Iris pigment epithelial cell (primary cell): Measurements from ENCODE around the gene QPCT.
"Not testable (repeated sequence)": the region's sequence is repeated elsewhere in the genome, so short reads cannot be mapped to it uniquely, and the experiment has no call there.

Experiments
- DNase-seq: peaks from one replicate; pipeline ENCODE4 v3.0.0-alpha.2; 2011; ENCODE audit warnings: low read depth

QPCT gene

DNA sequence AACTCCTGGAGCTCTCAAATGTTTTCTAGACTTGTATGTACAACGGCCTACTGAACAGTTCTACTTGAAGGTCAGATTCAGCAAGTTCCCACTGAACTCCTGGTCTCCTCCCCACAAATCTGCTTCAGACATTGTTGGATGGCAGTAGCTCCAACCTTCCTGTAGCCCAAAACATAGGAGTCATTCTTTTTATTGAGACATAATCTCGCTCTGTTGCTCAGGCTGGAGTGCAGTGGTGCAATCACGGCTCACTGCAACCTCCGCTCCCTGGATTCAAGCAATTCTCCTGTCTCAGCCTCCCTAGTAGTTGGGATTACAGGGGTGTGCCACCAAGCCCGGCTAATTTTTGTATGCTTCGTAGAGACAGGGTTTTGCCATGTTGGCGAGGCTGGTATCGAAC, 47.3 kb downstream of the QPCT start:
- DNase-seq: no peak

DNA sequence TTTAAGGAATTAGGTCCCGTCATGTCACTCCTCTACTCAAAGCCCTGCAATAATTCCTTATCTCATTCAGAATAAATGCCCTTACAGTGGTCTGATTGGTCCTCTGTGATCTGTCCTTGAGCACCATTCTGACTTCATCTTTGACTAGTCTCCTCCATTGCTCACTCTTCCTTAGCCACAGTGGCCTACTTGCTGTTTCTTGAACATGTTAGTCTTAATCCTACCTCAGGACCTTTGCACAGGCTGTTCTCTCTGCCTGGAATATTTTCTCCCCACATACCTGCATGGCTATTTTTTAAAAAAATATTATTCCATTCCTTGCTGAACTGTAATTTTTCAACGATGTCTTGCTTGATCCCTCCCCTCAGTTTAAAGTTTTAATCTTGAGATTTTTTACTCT, 48.0 kb downstream of the QPCT start:
- DNase-seq: no peak

DNA sequence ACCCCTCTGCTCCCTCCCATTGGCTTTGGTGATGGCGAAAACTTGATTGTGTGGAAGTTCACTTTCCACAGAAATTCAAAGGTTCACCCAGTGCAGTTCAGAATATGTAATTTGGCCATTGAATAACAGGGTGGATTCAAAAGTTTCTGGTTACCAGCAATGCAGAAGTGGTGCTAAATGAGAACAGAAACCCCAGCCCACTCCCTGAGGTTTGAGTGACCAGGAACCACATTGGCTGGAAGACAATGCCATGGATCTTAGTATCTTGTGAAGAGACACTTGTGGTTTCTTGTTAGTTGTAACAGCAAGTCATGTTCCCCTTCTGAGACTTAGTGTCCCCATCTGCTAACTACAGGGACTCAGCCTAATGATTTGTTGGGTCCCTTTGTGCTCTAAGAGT, 49.8 kb downstream of the QPCT start:
- no peak for DNase-seq

DNA sequence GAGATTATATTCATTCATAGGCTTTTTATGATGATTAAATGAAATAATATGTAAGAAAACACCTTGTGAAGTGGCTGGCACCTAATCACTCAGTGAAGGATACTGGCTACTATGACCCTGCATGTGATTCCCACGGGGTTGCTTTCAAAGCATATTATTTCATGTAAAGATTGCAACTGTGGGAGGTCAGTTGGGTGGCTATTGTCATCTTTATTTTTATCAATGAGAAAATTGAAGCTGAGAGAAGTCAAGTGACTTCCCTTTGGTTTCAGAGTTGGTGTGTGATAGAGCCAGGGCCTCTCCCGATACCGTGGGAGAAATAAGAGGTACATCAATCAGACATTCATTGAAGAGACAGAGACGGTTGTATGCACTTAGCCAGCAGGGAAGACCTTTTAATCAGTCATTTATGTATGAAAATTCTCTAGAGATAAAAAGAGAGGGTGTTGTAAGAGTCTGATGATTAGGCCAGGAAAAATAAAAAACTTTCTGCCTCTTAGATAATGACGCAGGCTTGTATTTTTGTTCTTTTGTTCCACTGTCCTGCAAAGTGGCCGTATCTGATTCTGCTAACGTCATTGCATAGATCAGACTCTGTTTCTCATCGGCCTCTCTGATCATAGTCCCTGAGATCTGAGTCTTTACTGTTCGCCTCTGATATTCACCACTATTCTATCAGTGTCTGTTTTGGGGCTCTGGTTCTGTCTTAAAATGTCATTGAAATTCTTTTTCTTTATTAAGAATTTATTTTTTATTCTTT, 50.5 kb downstream of the QPCT start:
- DNase-seq: no peak

DNA sequence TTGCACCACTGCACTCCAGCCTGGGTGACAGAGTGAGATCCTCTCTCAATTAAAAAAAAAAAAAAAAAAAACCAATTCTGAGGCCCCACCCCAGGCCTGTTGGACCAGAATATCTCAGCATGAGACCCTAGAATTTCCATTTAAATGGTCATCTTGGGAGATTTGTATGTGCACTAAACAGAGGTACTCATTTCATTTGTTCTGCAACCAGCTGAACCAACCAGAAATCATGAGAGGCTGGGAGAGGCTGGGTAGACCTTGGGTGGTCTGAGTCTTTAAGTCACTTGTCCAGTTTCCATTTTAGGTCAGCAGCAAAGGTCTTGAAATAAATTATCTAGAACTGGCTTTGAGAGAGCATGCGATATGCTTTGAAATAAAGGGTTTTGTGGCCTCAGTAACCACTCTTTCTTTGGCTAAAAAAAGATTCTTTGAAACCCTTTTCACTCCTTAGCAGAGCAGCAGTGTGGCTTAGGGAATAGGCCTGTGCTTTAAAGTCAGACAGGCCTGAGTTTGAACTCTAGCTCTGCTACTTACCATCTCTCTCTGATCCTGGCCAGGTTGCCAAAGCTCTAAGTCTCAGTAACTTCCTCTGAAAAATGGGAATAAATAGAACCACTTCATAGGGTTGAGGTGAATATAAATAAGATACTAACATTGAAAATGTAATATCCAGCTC, 52.6 kb downstream of the QPCT start:
- no peak for DNase-seq

DNA sequence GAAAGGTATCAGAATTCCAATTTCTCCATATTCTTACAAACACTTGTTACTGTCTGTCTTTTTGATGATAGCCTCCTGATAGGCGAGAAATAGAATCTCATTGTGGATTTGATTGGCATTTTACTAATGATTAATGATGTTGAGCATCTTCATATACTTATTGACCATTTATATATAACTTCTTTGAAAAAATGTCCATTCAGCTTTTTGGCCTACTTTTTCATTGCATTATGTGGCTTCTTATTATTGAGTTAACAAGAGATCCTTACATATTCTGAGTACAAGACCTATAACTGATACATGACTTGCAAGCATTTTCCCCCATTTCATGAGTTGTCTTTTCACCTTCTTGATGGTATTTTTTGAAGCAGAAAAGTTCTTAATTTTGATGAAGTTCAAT, 54.6 kb downstream of the QPCT start:
- no peak for DNase-seq

DNA sequence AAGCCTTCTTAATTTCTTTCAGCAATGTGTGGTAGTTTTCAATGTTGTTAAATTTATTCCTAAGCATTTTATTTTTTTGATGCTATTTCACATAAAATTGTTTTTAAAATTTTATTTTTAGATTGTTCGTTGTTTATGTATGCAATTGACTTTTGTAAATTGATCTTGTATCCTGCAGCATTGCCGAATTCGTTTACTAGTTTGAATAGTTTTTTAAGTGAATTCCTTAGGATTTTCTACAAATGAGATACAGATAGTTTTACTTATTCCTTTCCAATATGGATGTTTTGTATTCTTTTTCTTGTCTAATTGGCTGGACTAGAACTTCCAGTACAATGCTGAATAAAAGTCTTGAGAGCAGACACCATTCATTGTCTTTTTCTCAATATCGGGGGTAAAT, 55.6 kb downstream of the QPCT start:
- DNase-seq: no peak

DNA sequence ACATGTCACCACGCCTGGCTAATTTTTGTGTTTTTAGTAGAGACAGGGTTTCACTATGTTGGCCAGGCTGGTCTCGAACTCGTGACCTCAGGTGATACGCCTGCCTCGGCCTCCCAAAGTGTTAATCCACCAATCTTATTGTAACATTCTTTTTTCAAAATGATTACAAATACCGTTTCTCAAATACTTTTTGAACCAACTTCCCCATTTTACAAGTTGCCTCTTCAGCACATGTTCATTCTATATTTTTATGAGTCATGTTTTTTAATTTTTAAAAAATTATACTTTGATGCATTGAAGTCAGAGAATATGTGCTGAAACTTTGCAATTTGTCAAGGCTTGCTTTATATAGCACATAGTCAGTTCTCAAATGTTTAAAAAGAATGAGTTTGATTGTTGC, 58.2 kb downstream of the QPCT start:
- DNase-seq: no peak

DNA sequence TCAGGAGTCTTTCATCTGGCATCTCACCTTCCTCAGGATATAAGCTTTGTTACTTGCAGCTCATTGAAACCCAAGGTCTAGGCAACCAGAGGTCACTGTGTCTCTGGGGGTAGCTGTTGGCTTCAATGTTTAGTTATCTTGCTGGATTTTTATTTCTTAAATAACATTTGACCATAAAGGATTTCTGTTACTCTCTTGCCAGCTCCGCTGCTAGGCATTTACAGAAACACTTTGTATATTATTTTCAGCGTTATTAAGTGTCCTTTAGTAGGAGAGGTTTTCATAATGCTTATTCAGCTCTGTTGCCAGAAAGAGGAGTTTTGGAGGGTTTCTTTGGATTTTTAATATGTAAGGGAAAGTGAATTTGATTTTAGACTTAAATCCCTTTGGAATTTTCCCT, 61.4 kb downstream of the QPCT start:
- DNase-seq: no peak

DNA sequence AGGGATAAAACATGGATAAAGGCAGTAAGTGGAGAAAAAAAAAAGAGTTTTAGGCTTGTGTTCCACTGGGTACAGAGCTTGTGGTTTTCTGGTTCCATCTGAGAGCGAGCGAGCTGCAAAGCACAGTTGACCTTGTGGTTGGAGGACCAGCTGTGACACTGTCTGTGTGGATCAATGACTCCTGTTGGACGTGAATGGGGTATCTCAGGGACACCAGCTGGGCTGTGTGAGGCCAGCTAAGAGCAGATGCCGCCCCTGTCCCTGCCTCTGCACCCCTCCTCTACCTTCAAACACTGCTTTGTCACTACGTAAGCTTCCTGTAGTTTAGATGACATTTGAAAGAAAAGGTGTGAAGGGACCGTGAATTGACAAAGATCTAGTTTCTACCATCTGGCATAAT, 67.8 kb downstream of the QPCT start:
- no peak for DNase-seq

DNA sequence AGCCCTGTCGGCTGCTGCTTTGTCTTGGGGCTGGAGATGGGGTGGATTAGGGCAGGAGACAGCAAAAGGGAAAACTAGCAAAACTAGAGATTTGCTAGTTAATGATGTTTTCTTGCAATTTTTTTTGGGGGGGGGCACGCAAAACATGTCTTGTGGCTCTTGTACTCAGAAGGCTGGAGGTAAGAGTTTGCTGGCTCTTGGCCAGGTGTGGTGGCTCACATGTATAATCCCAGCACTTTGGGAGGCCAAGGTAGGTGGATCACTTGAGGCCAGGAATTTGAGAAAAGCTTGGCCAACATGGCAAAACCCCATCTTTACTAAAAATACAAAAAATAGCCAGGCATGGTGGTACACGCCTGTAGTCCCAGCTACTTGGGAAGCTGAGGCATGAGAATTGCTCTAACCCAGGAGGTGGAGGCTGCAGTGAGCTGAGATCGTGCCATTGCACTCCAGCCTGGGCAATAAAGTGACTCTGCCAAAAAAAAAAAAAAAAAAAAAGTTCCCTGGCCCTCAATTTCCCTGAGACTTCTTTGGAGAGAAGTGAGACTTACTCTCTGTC, 69.6 kb downstream of the QPCT start:
- not testable (repeated sequence) for DNase-seq

DNA sequence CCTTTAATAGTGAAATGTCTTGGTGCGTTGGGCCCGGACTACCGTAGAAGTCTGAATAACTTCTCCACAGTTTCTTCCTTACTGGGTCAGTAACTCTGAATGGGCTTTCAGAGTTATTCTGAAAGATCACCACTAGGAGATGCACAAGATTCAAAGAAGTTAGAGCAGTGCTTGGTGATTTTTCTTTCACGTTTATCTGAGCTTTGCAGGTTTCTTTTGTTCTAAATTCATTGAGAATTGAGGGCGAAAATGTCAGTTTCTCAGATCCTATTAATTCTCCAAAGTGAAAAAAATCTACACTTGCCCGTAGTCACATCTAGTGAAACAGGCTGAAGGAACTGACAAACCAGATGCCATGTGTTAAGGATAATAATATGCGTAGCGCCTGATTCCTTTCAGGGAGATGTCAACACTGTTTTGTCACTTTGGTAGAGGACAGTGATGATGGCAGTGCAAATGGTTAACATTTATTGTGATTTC, 70.1 kb downstream of the QPCT start:
- DNase-seq: peak; percentile 71

DNA sequence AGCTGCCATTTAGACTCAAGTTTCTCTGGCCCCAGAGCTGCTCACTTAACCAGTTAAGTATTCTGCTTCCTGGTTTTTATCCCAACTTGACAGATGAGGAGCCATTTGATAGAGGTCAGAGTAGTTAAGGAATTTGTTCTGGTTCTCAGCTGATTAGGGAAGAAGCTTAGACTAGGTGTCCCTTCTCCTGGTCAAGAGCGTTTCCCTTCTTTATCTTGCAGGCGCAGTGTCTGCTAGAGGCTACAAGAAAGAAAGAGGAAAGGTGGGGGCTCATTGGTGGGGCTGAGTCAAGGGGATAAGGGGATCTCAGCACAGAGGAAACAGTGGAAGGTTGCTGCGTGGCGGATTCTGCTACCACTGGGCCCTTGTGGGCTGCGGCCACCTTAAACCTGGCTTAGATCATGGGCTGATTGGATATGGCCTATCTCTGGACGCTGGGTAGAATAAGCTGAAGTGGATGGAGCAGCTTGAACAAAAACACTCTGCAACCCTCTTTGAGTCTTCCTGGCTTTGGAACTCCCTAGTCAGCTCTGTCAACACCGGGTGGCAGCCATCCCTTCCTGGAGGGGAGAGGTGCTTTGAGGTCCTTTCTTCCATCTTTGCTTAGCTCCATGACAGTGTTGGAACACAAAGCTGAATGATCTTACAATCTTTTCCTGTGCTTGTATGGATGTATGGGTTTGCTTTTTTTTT, 70.8 kb downstream of the QPCT start:
- peak; percentile 21 for DNase-seq

DNA sequence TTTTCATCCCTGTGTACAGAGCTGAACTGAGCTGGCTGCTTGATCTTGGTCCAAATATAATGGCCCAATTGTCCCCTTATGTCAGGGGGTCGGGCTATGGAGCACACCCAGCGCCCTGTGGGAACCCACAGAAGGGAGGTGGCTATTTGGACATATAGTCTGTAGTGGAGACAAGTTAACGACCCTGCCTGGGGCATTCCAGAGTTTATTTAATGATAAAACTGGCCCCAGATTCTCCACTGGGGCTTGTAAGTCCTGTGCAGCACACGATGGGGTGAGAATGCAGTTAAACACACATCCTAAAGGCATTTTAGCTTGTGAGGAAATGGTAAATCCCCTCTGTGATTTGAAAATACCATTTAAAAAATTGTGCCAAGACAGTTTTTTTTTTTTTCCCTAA, 72.9 kb downstream of the QPCT start:
- peak; percentile 88 for DNase-seq

DNA sequence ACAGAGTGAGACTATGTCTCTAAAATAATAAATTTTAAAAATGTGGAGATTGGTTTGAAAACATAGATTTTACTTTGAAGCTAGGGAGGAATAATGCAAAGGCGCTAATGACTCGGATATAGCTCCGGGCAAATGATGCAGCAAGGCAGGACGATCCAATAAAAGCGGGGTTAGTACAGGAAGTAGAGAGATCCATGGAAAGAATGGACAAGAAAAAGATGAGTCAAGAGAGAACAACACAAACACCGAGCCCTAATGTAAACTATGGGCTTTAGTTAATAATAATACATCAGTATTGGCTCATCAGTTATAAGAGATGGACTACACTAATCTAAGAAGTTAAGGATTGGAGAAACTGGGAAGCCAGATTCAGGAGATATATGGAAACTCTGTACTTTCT, 74.5 kb downstream of the QPCT start:
- peak; percentile 54 for DNase-seq

DNA sequence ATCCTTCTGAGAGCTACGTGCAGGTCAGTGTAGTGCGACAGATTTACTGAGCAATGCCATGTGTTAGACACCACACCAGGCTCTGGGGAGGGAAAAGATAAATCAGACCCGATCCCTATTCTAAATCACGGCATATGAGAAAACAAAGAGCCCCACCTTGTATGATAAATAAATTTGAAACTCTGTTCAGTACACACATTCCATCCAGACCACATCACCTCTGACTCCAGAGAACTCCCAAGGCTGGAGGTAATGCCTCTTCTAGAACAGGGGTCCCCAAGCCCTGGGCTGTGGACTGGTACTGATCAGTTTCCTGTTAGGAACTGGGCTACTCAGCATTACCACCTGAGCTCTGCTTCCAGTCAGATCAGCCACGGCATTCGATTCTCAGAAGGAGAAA, 77.3 kb downstream of the QPCT start:
- DNase-seq: peak; percentile 15

DNA sequence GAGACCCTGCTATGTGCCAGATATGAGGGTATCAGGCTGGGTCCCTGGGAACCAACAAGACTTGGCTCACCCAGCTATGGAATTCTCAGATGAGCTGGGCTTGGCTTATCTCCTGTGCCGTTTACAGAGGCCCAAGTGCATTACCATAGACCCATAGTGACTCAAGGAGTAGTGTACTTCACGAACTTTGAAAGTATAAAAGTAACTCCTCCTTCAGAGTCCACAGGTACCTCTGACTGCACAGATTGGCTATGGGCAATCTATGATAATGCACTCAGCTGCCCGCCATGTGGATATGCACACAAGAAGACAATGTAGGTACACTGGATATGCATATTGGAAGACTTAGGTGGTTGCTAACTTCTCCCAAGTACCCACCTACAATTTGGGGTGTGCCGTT, 78.4 kb downstream of the QPCT start:
- DNase-seq: no peak
